CD8-positive, alpha-beta memory T cell (primary cell): Measurements from ENCODE around the gene CTNNBL1. TPM values are rescaled to one million over a fixed set of nuclear protein-coding genes. Genes with fewer than 3 reads are reported as not detected.

ENCODE experiments used
- CTCF ChIA-PET: fragments of 350-600 bp; sonication (Branson Sonifier 250); formaldehyde crosslinking; loops from one replicate; lab custom pipeline; 2021; ENCODE audit warnings: antibody characterized with exemption; lab: Charles Lee
- POLR2A ChIA-PET: fragments of 350-600 bp; sonication (Branson Sonifier 250); formaldehyde crosslinking; loops from one replicate; lab custom pipeline; 2021; ENCODE audit warnings: antibody characterized with exemption; lab: Charles Lee
- DNase-seq, 5 donors: peaks; one replicate each; pipeline versions ENCODE4 v3.0.0 to v3.0.0-alpha.2; 2020 to 2022; ENCODE audit warnings: mixed read lengths in 1 of 5
- H3K27ac ChIP-seq: one replicate; pipeline ENCODE4 v1.7.0; 2013; ENCODE audit warnings: low read depth, mild to moderate bottlenecking, low read length, moderate library complexity
- H3K27me3 ChIP-seq: 2 replicates; pipeline ENCODE4 v1.7.0; 2013; ENCODE audit warnings: low read length, mild to moderate bottlenecking; ENCODE audit not compliant: insufficient read depth, poor library complexity, severe bottlenecking
- H3K36me3 ChIP-seq: 2 replicates; pipeline ENCODE4 v1.7.0; 2013; ENCODE audit warnings: mild to moderate bottlenecking, low read length, moderate library complexity; ENCODE audit not compliant: insufficient read depth
- H3K4me1 ChIP-seq: 2 replicates; pipeline ENCODE4 v1.7.0; 2013; ENCODE audit warnings: mild to moderate bottlenecking, low read length, moderate library complexity; ENCODE audit not compliant: insufficient read depth
- H3K4me3 ChIP-seq: 2 replicates; pipeline ENCODE4 v1.7.0; 2013; ENCODE audit warnings: mild to moderate bottlenecking, low read length
- H3K9me3 ChIP-seq: 2 replicates; pipeline ENCODE4 v1.7.0; 2013; ENCODE audit warnings: mild to moderate bottlenecking, low read length
- H3K27ac Mint-ChIP-seq, 8 donors: one replicate each; pipeline ENCODE4 v1.8.0; 2020 to 2021; ENCODE audit warnings: mixed read lengths in 8 of 8, mild to moderate bottlenecking in 6 of 8, inconsistent platforms in 3 of 8, moderate library complexity in 3 of 8
- H3K27me3 Mint-ChIP-seq, 2 donors: one replicate each; pipeline ENCODE4 v1.8.0; 2020 to 2021; ENCODE audit warnings: mixed read lengths in 2 of 2, mild to moderate bottlenecking in 1 of 2, moderate library complexity in 1 of 2
- H3K36me3 Mint-ChIP-seq, 3 donors: one replicate each; pipeline ENCODE4 v1.8.0; 2020 to 2021; ENCODE audit warnings: mixed read lengths in 3 of 3, inconsistent platforms in 1 of 3, mild to moderate bottlenecking in 1 of 3
- H3K4me1 Mint-ChIP-seq, 3 donors: one replicate each; pipeline ENCODE4 v1.8.0; 2020 to 2021; ENCODE audit warnings: mixed read lengths in 3 of 3, inconsistent platforms in 1 of 3, mild to moderate bottlenecking in 1 of 3
- H3K4me3 Mint-ChIP-seq, 7 donors: one replicate each; pipeline ENCODE4 v1.8.0; 2020 to 2021; ENCODE audit warnings: mixed read lengths in 7 of 7, mild to moderate bottlenecking in 6 of 7, moderate library complexity in 4 of 7, inconsistent platforms in 2 of 7
- H3K9me3 Mint-ChIP-seq, 5 donors: one replicate each; pipeline ENCODE4 v1.8.0; 2020 to 2022; ENCODE audit warnings: mixed read lengths in 5 of 5, mild to moderate bottlenecking in 3 of 5, moderate library complexity in 2 of 5, inconsistent platforms in 1 of 5
- polyA plus RNA-seq: library from polyadenylated mRNA; unstranded; fragments of 300-500 nt; fragmentation: Illumina TruSeq; gene quantifications from one replicate; pipeline ENCODE4 v1.2.3, GENCODE V29; 2021
- total RNA-seq, 2 experiments: library from RNA; stranded (reverse); gene quantifications; one replicate each; pipeline ENCODE4 v1.2.3, GENCODE V29; 2021

Gene CTNNBL1
- total and polyA plus RNA-seq, 3 experiments from 2014 or later: 86.8 to 97.8 (median 88.9) TPM

GRCh38 chr20:37846573-37846972, 152.7 kb downstream of the CTNNBL1 start:
- Mint-ChIP-seq H3K4me1 (no peaks in the 10 kb centered on the region), H3K9me3 (no peaks in the 10 kb centered on the region), H3K27me3 (peaks cover 0 to 1% of the 10 kb centered on the region in 2 donors), H3K27ac (peak overlapping the region in 3 of 8 donors; percentile 26 to 58 (median 37)), H3K4me3 (no peak overlapping the region), H3K36me3 (peaks cover 8 to 86% (median 47%) of the 10 kb centered on the region in 3 donors)
- Histone ChIP-seq H3K9me3 (no peaks in the 10 kb centered on the region), H3K4me3 (no peak overlapping the region), H3K36me3 (no peaks in the 10 kb centered on the region), H3K4me1 (no peaks in the 10 kb centered on the region), H3K27me3 (no peaks in the 10 kb centered on the region), H3K27ac (no peak overlapping the region)
- CTCF ChIA-PET: no interaction called here
- DNase-seq: no peak
- POLR2A ChIA-PET: no interaction called here

- no peak overlapping the region for H3K4me3 ChIP-seq
- Mint-ChIP-seq H3K9me3 (no peaks in the 10 kb centered on the region), H3K27ac (peak overlapping the region in 1 of 8 donors; percentile 5), H3K27me3 (no peaks in the 10 kb centered on the region), H3K36me3 (peaks cover 3 to 85% (median 40%) of the 10 kb centered on the region in 3 donors), H3K4me1 (no peaks in the 10 kb centered on the region), H3K4me3 (no peak overlapping the region)
- no peaks in the 10 kb centered on the region for H3K9me3 ChIP-seq
- no peaks in the 10 kb centered on the region for H3K27me3 ChIP-seq
- H3K27ac ChIP-seq: no peak overlapping the region
- CTCF ChIA-PET: no interaction called here
- DNase-seq: no peak
- no peaks in the 10 kb centered on the region for H3K4me1 ChIP-seq
- peaks cover 4% of the 10 kb centered on the region for H3K36me3 ChIP-seq
- POLR2A ChIA-PET: no interaction called here
Observed at GRCh38 chr20:37848706-37849105, 154.9 kb downstream of the CTNNBL1 start.

GRCh38 chr20:37849156-37849555, 155.3 kb downstream of the CTNNBL1 start:
- H3K36me3 Mint-ChIP-seq: peaks cover 3 to 85% (median 42%) of the 10 kb centered on the region in 3 donors
- Histone ChIP-seq H3K4me1 (no peaks in the 10 kb centered on the region), H3K27ac (no peak overlapping the region), H3K4me3 (no peak overlapping the region), H3K36me3 (peaks cover 4% of the 10 kb centered on the region), H3K9me3 (no peaks in the 10 kb centered on the region), H3K27me3 (no peaks in the 10 kb centered on the region)
- H3K9me3 Mint-ChIP-seq: no peaks in the 10 kb centered on the region
- H3K27me3 Mint-ChIP-seq: no peaks in the 10 kb centered on the region
- no peaks in the 10 kb centered on the region for H3K4me1 Mint-ChIP-seq
- POLR2A ChIA-PET: no interaction called here
- no peak overlapping the region for H3K4me3 Mint-ChIP-seq
- no peak for DNase-seq
- peak overlapping the region in 1 of 8 donors; percentile 5 for H3K27ac Mint-ChIP-seq
- CTCF ChIA-PET: no interaction called here

- H3K27ac Mint-ChIP-seq: no peak overlapping the region
- H3K4me3 Mint-ChIP-seq: no peak overlapping the region
- no peak for DNase-seq
- H3K9me3 Mint-ChIP-seq: no peaks in the 10 kb centered on the region
- H3K27me3 Mint-ChIP-seq: no peaks in the 10 kb centered on the region
- Histone ChIP-seq H3K27me3 (no peaks in the 10 kb centered on the region), H3K4me1 (no peaks in the 10 kb centered on the region), H3K36me3 (peaks cover 4% of the 10 kb centered on the region), H3K27ac (no peak overlapping the region), H3K9me3 (no peaks in the 10 kb centered on the region), H3K4me3 (no peak overlapping the region)
- ChIA-PET POLR2A (no interaction called here), CTCF (no interaction called here)
- H3K36me3 Mint-ChIP-seq: peaks cover 3 to 83% (median 43%) of the 10 kb centered on the region in 3 donors
- H3K4me1 Mint-ChIP-seq: no peaks in the 10 kb centered on the region
Observed at GRCh38 chr20:37849566-37849965, 155.7 kb downstream of the CTNNBL1 start.

- Mint-ChIP-seq H3K36me3 (peaks cover 6 to 85% (median 43%) of the 10 kb centered on the region in 3 donors), H3K4me3 (no peak overlapping the region), H3K4me1 (no peaks in the 10 kb centered on the region), H3K27me3 (no peaks in the 10 kb centered on the region), H3K9me3 (no peaks in the 10 kb centered on the region), H3K27ac (no peak overlapping the region)
- peaks cover 4% of the 10 kb centered on the region for H3K36me3 ChIP-seq
- ChIA-PET CTCF (no interaction called here), POLR2A (no interaction called here)
- no peak for DNase-seq
- no peak overlapping the region for H3K4me3 ChIP-seq
- no peak overlapping the region for H3K27ac ChIP-seq
- H3K9me3 ChIP-seq: no peaks in the 10 kb centered on the region
- no peaks in the 10 kb centered on the region for H3K27me3 ChIP-seq
- no peaks in the 10 kb centered on the region for H3K4me1 ChIP-seq
Observed at GRCh38 chr20:37850036-37850592, 156.3 kb downstream of the CTNNBL1 start.

GRCh38 chr20:37850724-37851355, 157.0 kb downstream of the CTNNBL1 start:
- Histone ChIP-seq H3K4me3 (no peak overlapping the region), H3K9me3 (no peaks in the 10 kb centered on the region), H3K36me3 (peaks cover 4% of the 10 kb centered on the region), H3K4me1 (no peaks in the 10 kb centered on the region), H3K27ac (no peak overlapping the region), H3K27me3 (no peaks in the 10 kb centered on the region)
- H3K4me1 Mint-ChIP-seq: no peaks in the 10 kb centered on the region
- no peak for DNase-seq
- no peak overlapping the region for H3K27ac Mint-ChIP-seq
- H3K4me3 Mint-ChIP-seq: no peak overlapping the region
- POLR2A ChIA-PET: no interaction called here
- H3K36me3 Mint-ChIP-seq: peaks cover 7 to 85% (median 44%) of the 10 kb centered on the region in 3 donors
- H3K9me3 Mint-ChIP-seq: no peaks in the 10 kb centered on the region
- CTCF ChIA-PET: no interaction called here
- no peaks in the 10 kb centered on the region for H3K27me3 Mint-ChIP-seq

GRCh38 chr20:37852666-37853065, 158.8 kb downstream of the CTNNBL1 start:
- H3K9me3 Mint-ChIP-seq: no peaks in the 10 kb centered on the region
- Histone ChIP-seq H3K36me3 (peaks cover 4% of the 10 kb centered on the region), H3K9me3 (no peaks in the 10 kb centered on the region), H3K4me3 (no peak overlapping the region), H3K27me3 (no peaks in the 10 kb centered on the region), H3K4me1 (no peaks in the 10 kb centered on the region), H3K27ac (no peak overlapping the region)
- no peak overlapping the region for H3K4me3 Mint-ChIP-seq
- ChIA-PET POLR2A (no interaction called here), CTCF (no interaction called here)
- peaks cover 14 to 81% (median 33%) of the 10 kb centered on the region in 3 donors for H3K36me3 Mint-ChIP-seq
- no peak overlapping the region for H3K27ac Mint-ChIP-seq
- H3K27me3 Mint-ChIP-seq: no peaks in the 10 kb centered on the region
- H3K4me1 Mint-ChIP-seq: no peaks in the 10 kb centered on the region
- no peak for DNase-seq

GRCh38 chr20:37853823-37854375, 160.1 kb downstream of the CTNNBL1 start:
- Mint-ChIP-seq H3K27ac (no peak overlapping the region), H3K4me1 (no peaks in the 10 kb centered on the region), H3K36me3 (peaks cover 14 to 82% (median 37%) of the 10 kb centered on the region in 3 donors), H3K27me3 (no peaks in the 10 kb centered on the region), H3K4me3 (no peak overlapping the region), H3K9me3 (no peaks in the 10 kb centered on the region)
- no peak for DNase-seq
- POLR2A ChIA-PET: no interaction called here
- Histone ChIP-seq H3K27ac (no peak overlapping the region), H3K4me1 (no peaks in the 10 kb centered on the region), H3K4me3 (no peak overlapping the region), H3K9me3 (no peaks in the 10 kb centered on the region), H3K36me3 (peaks cover 4% of the 10 kb centered on the region), H3K27me3 (no peaks in the 10 kb centered on the region)
- CTCF ChIA-PET: no interaction called here
